ENCODE results near the gene TRIP13.
"Not testable (repeated sequence)": the region's sequence is repeated elsewhere in the genome, so short reads cannot be mapped to it uniquely, and the experiment has no call there.

GRCh38 chr5:845031-845675 lies 47.5 kb upstream of the TRIP13 start:
- TF ChIP-seq CREB1 (CRISPR knock-in tag; IDR thresholded peaks at IDR 0.05; ENCODE audit: low read depth); REST (IDR thresholded peaks at IDR 0.05; ENCODE audit: unreplicated experiment): not testable (repeated sequence)
